HEK293 (cell line): ENCODE measurements around the gene ZNF79.

Source experiments
- BCL11B ChIP-seq: fragments of 450-650 bp; formaldehyde crosslinking; IDR thresholded peaks from 2 replicates; pipeline ENCODE4 v1.5.1; 2016; ENCODE audit warnings: low read depth, missing biosample characterization, missing genetic modification characterization
- HOXC10 ChIP-seq: sonication (generic); formaldehyde crosslinking; IDR thresholded peaks from 2 replicates; pipeline ENCODE4 v1.8.1; 2023; ENCODE audit warnings: mild to moderate bottlenecking, missing genetic modification reagents
- KLF7 ChIP-seq: fragments of 450-650 bp; formaldehyde crosslinking; IDR thresholded peaks from 2 replicates; pipeline ENCODE4 v1.5.1; 2016; ENCODE audit warnings: missing biosample characterization, missing genetic modification characterization, borderline replicate concordance
- MYNN ChIP-seq: fragments of 450-650 bp; formaldehyde crosslinking; IDR thresholded peaks from 2 replicates; pipeline ENCODE4 v1.5.1; 2016; ENCODE audit warnings: missing biosample characterization, missing genetic modification characterization, borderline replicate concordance
- RBAK ChIP-seq: fragments of 450-650 bp; formaldehyde crosslinking; IDR thresholded peaks from 2 replicates; pipeline ENCODE4 v1.5.1; 2016; ENCODE audit warnings: missing biosample characterization, missing genetic modification characterization
- SALL2 ChIP-seq: fragments of 450-650 bp; formaldehyde crosslinking; IDR thresholded peaks from 2 replicates; pipeline ENCODE4 v1.5.0; 2017; ENCODE audit warnings: missing biosample characterization, mild to moderate bottlenecking, missing genetic modification characterization, borderline replicate concordance
- SCRT1 ChIP-seq: fragments of 450-650 bp; formaldehyde crosslinking; IDR thresholded peaks from 2 replicates; pipeline ENCODE4 v1.5.1; 2016; ENCODE audit warnings: missing biosample characterization, missing genetic modification characterization, borderline replicate concordance
- SCRT2 ChIP-seq: fragments of 450-650 bp; formaldehyde crosslinking; IDR thresholded peaks from 2 replicates; pipeline ENCODE4 v1.5.1; 2016; ENCODE audit warnings: missing biosample characterization, missing genetic modification characterization
- SP2 ChIP-seq: fragments of 450-650 bp; formaldehyde crosslinking; IDR thresholded peaks from 2 replicates; pipeline ENCODE4 v1.5.1; 2016; ENCODE audit warnings: missing biosample characterization, missing genetic modification characterization
- SP7 ChIP-seq: fragments of 450-650 bp; formaldehyde crosslinking; IDR thresholded peaks from 2 replicates; pipeline ENCODE4 v1.5.1; 2016; ENCODE audit warnings: missing biosample characterization, missing genetic modification characterization
- ZNF10 ChIP-seq: fragments of 450-650 bp; formaldehyde crosslinking; IDR thresholded peaks from 2 replicates; pipeline ENCODE4 v1.5.1; 2017; ENCODE audit warnings: missing biosample characterization, missing genetic modification characterization
- ZNF132 ChIP-seq: fragments of 450-650 bp; formaldehyde crosslinking; IDR thresholded peaks from 2 replicates; pipeline ENCODE4 v1.5.1; 2017; ENCODE audit warnings: missing biosample characterization, missing genetic modification characterization, borderline replicate concordance
- ZNF19 ChIP-seq: fragments of 450-650 bp; formaldehyde crosslinking; IDR thresholded peaks from 2 replicates; pipeline ENCODE4; 2016; ENCODE audit warnings: missing biosample characterization, missing genetic modification characterization, low read depth
- ZNF202 ChIP-seq: fragments of 450-650 bp; formaldehyde crosslinking; IDR thresholded peaks from 2 replicates; pipeline ENCODE4 v1.5.1; 2016; ENCODE audit warnings: missing biosample characterization, missing genetic modification characterization, borderline replicate concordance
- ZNF23 ChIP-seq: fragments of 450-650 bp; formaldehyde crosslinking; IDR thresholded peaks from 2 replicates; pipeline ENCODE4 v1.5.1; 2016; ENCODE audit warnings: missing biosample characterization, missing genetic modification characterization, borderline replicate concordance
- ZNF24 ChIP-seq: fragments of 450-650 bp; formaldehyde crosslinking; IDR thresholded peaks from 2 replicates; pipeline ENCODE4 v1.5.1; 2016; ENCODE audit warnings: missing biosample characterization, missing genetic modification characterization
- ZNF248 ChIP-seq: fragments of 450-650 bp; formaldehyde crosslinking; IDR thresholded peaks from 2 replicates; pipeline ENCODE4 v1.5.1; 2017; ENCODE audit warnings: missing biosample characterization, missing genetic modification characterization
- ZNF335 ChIP-seq: fragments of 450-650 bp; formaldehyde crosslinking; conservative IDR thresholded peaks from 2 replicates; pipeline ENCODE4 v1.5.1; 2016; ENCODE audit warnings: missing biosample characterization, missing genetic modification characterization
- ZNF48 ChIP-seq: fragments of 450-650 bp; formaldehyde crosslinking; IDR thresholded peaks from 2 replicates; pipeline ENCODE4 v1.5.1; 2016; ENCODE audit warnings: missing biosample characterization, missing genetic modification characterization
- ZNF560 ChIP-seq: fragments of 450-650 bp; formaldehyde crosslinking; IDR thresholded peaks from 2 replicates; pipeline ENCODE4 v1.5.1; 2017; ENCODE audit warnings: missing biosample characterization, missing genetic modification characterization, borderline replicate concordance
- ZNF670 ChIP-seq: fragments of 450-650 bp; formaldehyde crosslinking; IDR thresholded peaks from 2 replicates; pipeline ENCODE4 v1.5.1; 2016; ENCODE audit warnings: missing biosample characterization, missing genetic modification characterization, low read depth
- ZNF707 ChIP-seq: fragments of 450-650 bp; formaldehyde crosslinking; IDR thresholded peaks from 2 replicates; pipeline ENCODE4 v1.5.1; 2016; ENCODE audit warnings: missing biosample characterization, missing genetic modification characterization
- ZNF76 ChIP-seq: fragments of 450-650 bp; formaldehyde crosslinking; IDR thresholded peaks from 2 replicates; pipeline ENCODE4; 2016; ENCODE audit warnings: low read depth, missing biosample characterization, missing genetic modification characterization, borderline replicate concordance
- ZNF768 ChIP-seq: fragments of 450-650 bp; formaldehyde crosslinking; IDR thresholded peaks from 2 replicates; pipeline ENCODE4 v1.5.1; 2018; ENCODE audit warnings: missing biosample characterization, mild to moderate bottlenecking, missing genetic modification characterization
- TF ChIP-seq, protein P1 (sequence below): fragments of 450-650 bp; formaldehyde crosslinking; IDR thresholded peaks from 2 replicates; pipeline ENCODE4 v1.5.1; 2017; ENCODE audit warnings: missing biosample characterization, missing genetic modification characterization
- TF ChIP-seq, protein P2 (sequence below): fragments of 450-650 bp; formaldehyde crosslinking; IDR thresholded peaks from 2 replicates; pipeline ENCODE4 v1.5.1; 2016; ENCODE audit warnings: missing biosample characterization, missing genetic modification characterization
- TF ChIP-seq, protein P3 (sequence below): fragments of 450-650 bp; formaldehyde crosslinking; IDR thresholded peaks from 2 replicates; pipeline ENCODE4 v1.5.1; 2016; ENCODE audit warnings: missing biosample characterization, missing genetic modification characterization
- TF ChIP-seq, protein P4 (sequence below): fragments of 450-650 bp; formaldehyde crosslinking; IDR thresholded peaks from 2 replicates; pipeline ENCODE4 v1.5.1; 2016; ENCODE audit warnings: missing biosample characterization, missing genetic modification characterization

ZNF79 gene

DNA sequence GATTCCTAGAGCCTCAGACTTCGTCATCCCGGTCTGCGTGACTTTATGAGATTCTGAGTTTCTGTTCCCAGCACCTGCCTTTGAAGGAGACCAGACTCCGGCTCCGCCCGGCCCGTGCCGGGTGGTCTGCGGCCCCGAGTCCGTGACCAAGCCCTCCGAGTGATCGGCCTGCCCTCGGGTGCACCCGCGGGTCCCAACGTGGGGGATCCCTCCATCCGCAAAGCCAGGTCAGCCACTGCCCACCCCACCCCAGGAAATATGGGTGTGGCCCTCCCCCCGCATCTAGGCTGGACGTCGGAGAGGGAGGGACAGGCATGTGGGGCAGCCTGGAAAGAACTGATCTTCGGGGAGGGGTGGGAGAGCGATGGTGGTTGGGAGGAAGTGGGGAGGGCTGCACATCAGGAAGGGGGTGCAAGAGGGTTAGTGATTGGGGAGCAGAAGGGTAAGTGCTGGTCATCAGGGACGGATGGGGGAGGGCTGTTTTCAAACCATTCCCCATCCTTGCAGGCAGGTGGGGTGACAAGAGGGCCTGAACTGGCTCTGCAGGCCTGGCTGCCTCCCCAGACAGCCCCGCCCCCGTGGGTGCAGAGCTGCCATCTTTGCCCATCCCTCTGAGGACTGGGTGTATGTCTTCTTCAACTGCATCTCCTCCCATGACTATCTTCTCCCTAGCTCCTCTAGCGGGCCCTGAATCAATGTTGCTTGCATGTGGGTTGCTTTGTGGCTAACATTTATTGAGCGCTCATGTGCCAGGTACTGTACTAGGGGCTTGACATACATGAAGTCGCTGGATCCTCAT is 27.9 kb downstream of the ZNF79 start (continued):
- no peak for TF ChIP-seq MYNN (tag by site-specific recombination)
- TF ChIP-seq ZNF670 (tag by site-specific recombination) = no peak
- TF ChIP-seq ZNF23 = no peak
- no peak for TF ChIP-seq ZNF202 (tag by site-specific recombination)
- TF ChIP-seq HOXC10 (CRISPR knock-in tag) = no peak
- no peak for TF ChIP-seq SALL2 (tag by site-specific recombination)
- TF ChIP-seq ZNF24 (tag by site-specific recombination) = no peak
- TF ChIP-seq, protein P1, sequence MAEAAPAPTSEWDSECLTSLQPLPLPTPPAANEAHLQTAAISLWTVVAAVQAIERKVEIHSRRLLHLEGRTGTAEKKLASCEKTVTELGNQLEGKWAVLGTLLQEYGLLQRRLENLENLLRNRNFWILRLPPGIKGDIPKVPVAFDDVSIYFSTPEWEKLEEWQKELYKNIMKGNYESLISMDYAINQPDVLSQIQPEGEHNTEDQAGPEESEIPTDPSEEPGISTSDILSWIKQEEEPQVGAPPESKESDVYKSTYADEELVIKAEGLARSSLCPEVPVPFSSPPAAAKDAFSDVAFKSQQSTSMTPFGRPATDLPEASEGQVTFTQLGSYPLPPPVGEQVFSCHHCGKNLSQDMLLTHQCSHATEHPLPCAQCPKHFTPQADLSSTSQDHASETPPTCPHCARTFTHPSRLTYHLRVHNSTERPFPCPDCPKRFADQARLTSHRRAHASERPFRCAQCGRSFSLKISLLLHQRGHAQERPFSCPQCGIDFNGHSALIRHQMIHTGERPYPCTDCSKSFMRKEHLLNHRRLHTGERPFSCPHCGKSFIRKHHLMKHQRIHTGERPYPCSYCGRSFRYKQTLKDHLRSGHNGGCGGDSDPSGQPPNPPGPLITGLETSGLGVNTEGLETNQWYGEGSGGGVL = peak; percentile 94
- TF ChIP-seq ZNF132 (tag by site-specific recombination) = no peak
- no peak for TF ChIP-seq ZNF19
- no peak for TF ChIP-seq SCRT1 (tag by site-specific recombination)
- TF ChIP-seq ZNF10 = no peak
- TF ChIP-seq SCRT2 (tag by site-specific recombination) = no peak
- TF ChIP-seq, protein P2, sequence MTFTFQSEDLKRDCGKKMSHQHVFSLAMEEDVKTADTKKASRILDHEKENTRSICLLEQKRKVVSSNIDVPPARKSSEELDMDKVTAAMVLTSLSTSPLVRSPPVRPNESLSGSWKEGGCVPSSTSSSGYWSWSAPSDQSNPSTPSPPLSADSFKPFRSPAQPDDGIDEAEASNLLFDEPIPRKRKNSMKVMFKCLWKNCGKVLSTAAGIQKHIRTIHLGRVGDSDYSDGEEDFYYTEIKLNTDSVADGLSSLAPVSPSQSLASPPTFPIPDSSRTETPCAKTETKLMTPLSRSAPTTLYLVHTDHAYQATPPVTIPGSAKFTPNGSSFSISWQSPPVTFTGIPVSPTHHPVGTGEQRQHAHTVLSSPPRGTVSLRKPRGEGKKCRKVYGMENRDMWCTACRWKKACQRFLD (tag by site-specific recombination) = no peak
- TF ChIP-seq, protein P3, sequence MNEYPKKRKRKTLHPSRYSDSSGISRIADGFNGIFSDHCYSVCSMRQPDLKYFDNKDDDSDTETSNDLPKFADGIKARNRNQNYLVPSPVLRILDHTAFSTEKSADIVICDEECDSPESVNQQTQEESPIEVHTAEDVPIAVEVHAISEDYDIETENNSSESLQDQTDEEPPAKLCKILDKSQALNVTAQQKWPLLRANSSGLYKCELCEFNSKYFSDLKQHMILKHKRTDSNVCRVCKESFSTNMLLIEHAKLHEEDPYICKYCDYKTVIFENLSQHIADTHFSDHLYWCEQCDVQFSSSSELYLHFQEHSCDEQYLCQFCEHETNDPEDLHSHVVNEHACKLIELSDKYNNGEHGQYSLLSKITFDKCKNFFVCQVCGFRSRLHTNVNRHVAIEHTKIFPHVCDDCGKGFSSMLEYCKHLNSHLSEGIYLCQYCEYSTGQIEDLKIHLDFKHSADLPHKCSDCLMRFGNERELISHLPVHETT (tag by site-specific recombination) = no peak
- TF ChIP-seq ZNF768 (tag by site-specific recombination) = no peak
- TF ChIP-seq KLF7 (tag by site-specific recombination) = peak; percentile 85
- TF ChIP-seq ZNF707 = no peak
- TF ChIP-seq SP7 = 0 out of 2 replicates have a peak, but pooled peaks have one; percentile 31
- peak; percentile 29; the same call in 1 of the 2 replicates for TF ChIP-seq ZNF76 (tag by site-specific recombination)
- TF ChIP-seq RBAK = no peak
- TF ChIP-seq SP2 (tag by site-specific recombination) = peak; percentile 86
- no peak for TF ChIP-seq ZNF560
- no peak for TF ChIP-seq ZNF48 (tag by site-specific recombination)
- no peak for TF ChIP-seq ZNF248
- TF ChIP-seq ZNF335 (tag by site-specific recombination) = peak; percentile 94
- TF ChIP-seq, protein P4, sequence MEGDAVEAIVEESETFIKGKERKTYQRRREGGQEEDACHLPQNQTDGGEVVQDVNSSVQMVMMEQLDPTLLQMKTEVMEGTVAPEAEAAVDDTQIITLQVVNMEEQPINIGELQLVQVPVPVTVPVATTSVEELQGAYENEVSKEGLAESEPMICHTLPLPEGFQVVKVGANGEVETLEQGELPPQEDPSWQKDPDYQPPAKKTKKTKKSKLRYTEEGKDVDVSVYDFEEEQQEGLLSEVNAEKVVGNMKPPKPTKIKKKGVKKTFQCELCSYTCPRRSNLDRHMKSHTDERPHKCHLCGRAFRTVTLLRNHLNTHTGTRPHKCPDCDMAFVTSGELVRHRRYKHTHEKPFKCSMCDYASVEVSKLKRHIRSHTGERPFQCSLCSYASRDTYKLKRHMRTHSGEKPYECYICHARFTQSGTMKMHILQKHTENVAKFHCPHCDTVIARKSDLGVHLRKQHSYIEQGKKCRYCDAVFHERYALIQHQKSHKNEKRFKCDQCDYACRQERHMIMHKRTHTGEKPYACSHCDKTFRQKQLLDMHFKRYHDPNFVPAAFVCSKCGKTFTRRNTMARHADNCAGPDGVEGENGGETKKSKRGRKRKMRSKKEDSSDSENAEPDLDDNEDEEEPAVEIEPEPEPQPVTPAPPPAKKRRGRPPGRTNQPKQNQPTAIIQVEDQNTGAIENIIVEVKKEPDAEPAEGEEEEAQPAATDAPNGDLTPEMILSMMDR = no peak
- TF ChIP-seq BCL11B (tag by site-specific recombination) = 0 out of 2 replicates have a peak, but pooled peaks have one; percentile 29
